Activated CD8-positive, alpha-beta T cell treated with anti-CD3 and anti-CD28 coated beads, Interleukin-2, amount 10 ng/mL, durations not matched to agents 7 days and 5 days (primary cell): ENCODE results near the gene DCAKD. TPM values are rescaled to one million over a fixed set of nuclear protein-coding genes. Genes with fewer than 3 reads are reported as not detected.
"Not testable (repeated sequence)": the region's sequence is repeated elsewhere in the genome, so short reads cannot be mapped to it uniquely, and the experiment has no call there.

Experiments
- ATAC-seq: fragments of 150-1000 bp; cut with Tn5 transposase; one replicate; pipeline ENCODE4 v1.10.0; 2021; ENCODE audit warnings: moderate library complexity
- CTCF ChIA-PET: fragments of 350-600 bp; sonication (Branson Sonifier 250); formaldehyde crosslinking; loops from one replicate; lab custom pipeline; 2021; ENCODE audit warnings: antibody characterized with exemption; lab: Charles Lee
- POLR2A ChIA-PET: fragments of 350-600 bp; sonication (Branson Sonifier 250); formaldehyde crosslinking; loops from one replicate; lab custom pipeline; 2021; ENCODE audit warnings: antibody characterized with exemption; lab: Charles Lee
- DNase-seq: peaks from one replicate; pipeline ENCODE4 v3.0.0-alpha.2; 2020
- H3K27ac Mint-ChIP-seq: one replicate; pipeline ENCODE4 v1.8.0; 2021; ENCODE audit warnings: mild to moderate bottlenecking, mixed read lengths
- H3K27me3 Mint-ChIP-seq: one replicate; pipeline ENCODE4 v1.8.0; 2021; ENCODE audit warnings: low read depth, mixed read lengths
- H3K36me3 Mint-ChIP-seq: one replicate; pipeline ENCODE4 v1.8.0; 2021; ENCODE audit warnings: low read depth, mixed read lengths
- H3K4me1 Mint-ChIP-seq: one replicate; pipeline ENCODE4 v1.8.0; 2021; ENCODE audit warnings: low read depth, mixed read lengths
- H3K4me3 Mint-ChIP-seq: one replicate; pipeline ENCODE4 v1.8.0; 2021; ENCODE audit warnings: mild to moderate bottlenecking, mixed read lengths
- H3K9me3 Mint-ChIP-seq: one replicate; pipeline ENCODE4 v1.8.0; 2022; ENCODE audit warnings: mixed read lengths; ENCODE audit not compliant: insufficient read depth
- total RNA-seq, 2 experiments: library from RNA; stranded (reverse); gene quantifications; one replicate each; pipeline ENCODE4 v1.2.3, GENCODE V29; 2021

Gene DCAKD
- total RNA-seq, 2 experiments from 2014 or later = 32.9 to 33.7 TPM

DNA sequence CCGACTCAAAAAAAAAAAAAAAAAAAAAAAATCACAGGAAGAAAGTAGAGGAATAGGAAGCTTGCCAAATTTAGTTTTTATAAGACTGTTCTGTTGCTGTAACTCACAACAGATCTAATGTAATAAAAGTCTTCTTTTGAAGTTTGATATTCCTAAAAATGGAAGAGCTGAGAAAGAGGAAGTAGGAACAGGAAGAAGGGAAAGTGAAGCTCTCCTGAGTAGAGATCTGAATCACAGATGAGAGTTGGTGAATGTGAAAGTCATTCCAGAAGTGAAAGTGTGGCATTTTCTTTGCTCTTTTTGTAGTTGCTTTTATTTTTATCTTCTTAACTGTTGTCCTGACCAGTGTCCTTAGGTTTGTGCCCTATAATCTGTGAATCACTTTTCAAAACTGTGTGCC, 11.8 kb upstream of the DCAKD start:
- ATAC-seq (no peak), DNase-seq (no peak)
- Mint-ChIP-seq H3K36me3 (peaks cover 29% of the 10 kb centered on the region), H3K4me3 (peak overlapping the region; percentile 90), H3K27me3 (no peaks in the 10 kb centered on the region), H3K27ac (peak overlapping the region; percentile 34), H3K9me3 (no peaks in the 10 kb centered on the region), H3K4me1 (peaks cover 42% of the 10 kb centered on the region)
- ChIA-PET CTCF (interaction anchor here (1.0 to 5.6 kb wide), 4 partner anchors 12 to 72 kb away, joined by 4 to 22 read pairs (median 8); partner anchors contain the start of genes ACBD4 and DCAKD), POLR2A (interaction anchor here (0.7 to 0.8 kb wide), 2 partner anchors 11 to 13 kb away, joined by 3 to 4 read pairs; no protein-coding TSS in a partner anchor)

DNA sequence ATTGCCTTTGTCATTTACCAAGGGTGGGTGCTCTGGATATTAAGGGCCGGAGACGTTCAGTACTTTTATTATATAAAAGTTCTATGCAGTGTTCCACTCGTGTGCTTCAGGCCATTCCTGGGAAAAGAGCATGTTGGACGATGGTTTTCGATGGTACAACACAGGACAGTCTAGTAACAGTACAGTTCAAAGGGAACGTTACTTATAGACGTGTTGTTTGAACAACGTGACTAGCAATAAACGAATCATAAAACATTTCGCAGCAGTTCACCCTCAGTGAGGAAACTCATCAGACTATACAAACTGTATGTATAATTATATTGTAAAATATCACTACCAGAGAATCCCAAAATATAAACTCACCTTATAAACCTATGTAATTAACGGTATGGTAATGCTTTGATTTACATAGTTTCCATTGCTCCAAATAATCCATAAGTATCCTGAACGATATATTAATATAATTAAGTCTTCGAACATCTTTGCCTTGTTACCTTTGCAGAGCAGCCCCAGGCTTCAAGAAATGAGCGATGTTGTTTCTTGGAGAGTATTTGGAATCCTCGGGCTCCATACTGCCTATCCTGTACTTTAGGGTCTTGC, 10.3 kb upstream of the DCAKD start:
- no peak for DNase-seq
- ATAC-seq = no peak
- Mint-ChIP-seq H3K4me3 (peak overlapping the region; percentile 90), H3K36me3 (peaks cover 19% of the 10 kb centered on the region), H3K4me1 (peaks cover 36% of the 10 kb centered on the region), H3K9me3 (no peaks in the 10 kb centered on the region), H3K27me3 (no peaks in the 10 kb centered on the region), H3K27ac (peak overlapping the region; percentile 96)
- CTCF ChIA-PET = interaction anchor here (0.7 to 3.4 kb wide), 9 partner anchors 10 to 157 kb away, joined by 3 to 18 read pairs (median 4); partner anchors contain the start of genes ACBD4, DCAKD and PLCD3
- POLR2A ChIA-PET = interaction anchor here (0.8 to 3.5 kb wide), 12 partner anchors 9 to 284 kb away, joined by 3 to 71 read pairs (median 4); partner anchors contain the start of genes ACBD4, DCAKD, EFTUD2 and HEXIM1

DNA sequence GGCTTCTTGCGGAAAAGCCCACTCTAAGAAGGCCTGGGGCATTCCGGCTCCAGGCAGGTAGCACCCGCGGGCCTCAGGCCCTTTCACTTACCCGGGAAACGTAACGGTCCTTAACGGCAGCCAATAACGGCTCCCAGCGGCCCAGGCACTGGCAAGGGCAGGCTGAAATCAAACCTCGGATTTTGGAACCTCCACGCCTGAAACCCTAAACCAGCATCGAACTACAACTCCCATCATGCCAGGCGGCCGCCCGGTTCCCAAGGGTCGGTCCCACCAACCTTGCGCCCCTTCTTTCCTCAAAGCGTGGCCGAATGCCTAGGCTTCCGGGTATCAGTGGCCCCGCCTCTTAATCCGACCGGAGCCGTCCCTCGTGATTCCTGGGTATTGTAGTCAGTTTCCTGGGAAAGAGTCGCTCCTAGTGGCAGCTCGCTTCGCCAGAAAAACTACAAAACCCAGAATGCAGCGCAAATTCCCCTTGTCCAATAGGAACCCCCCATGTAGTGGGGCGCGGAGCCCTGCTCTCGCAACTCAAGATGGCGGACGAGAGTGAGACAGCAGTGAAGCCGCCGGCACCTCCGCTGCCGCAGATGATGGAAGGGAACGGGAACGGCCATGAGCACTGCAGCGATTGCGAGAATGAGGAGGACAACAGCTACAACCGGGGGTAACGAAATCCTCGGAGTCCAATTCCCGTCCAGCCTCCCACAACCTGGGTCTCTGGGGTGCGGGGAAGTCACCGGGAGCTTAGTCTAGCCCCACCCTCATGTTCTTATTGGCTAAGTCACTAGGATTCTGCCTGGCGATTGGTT, 9.6 kb upstream of the DCAKD start, which contains the start of gene NMT1:
NMT1 (plus strand) TSS at position 521 of the 809 bp plus-strand sequence; CDS start at position 534, 13 bp downstream.
- peak; percentile 93 for ATAC-seq
- POLR2A ChIA-PET = interaction anchor here (0.6 to 3.5 kb wide), 16 partner anchors 10 to 413 kb away, joined by 3 to 71 read pairs (median 4); partner anchors contain the start of genes ACBD4, DCAKD, EFTUD2 and HEXIM1
- Mint-ChIP-seq H3K27me3 (no peaks in the 10 kb centered on the region), H3K36me3 (peaks cover 19% of the 10 kb centered on the region), H3K9me3 (no peaks in the 10 kb centered on the region), H3K4me3 (peak within 1 kb of the TSS; percentile 90), H3K4me1 (peaks cover 35% of the 10 kb centered on the region), H3K27ac (peak within 1 kb of the TSS; percentile 96)
- CTCF ChIA-PET = interaction anchor here (0.6 to 3.4 kb wide), 11 partner anchors 11 to 282 kb away, joined by 3 to 18 read pairs (median 3); partner anchors contain the start of genes ACBD4, DCAKD and PLCD3
- peak; percentile 99 for DNase-seq

DNA sequence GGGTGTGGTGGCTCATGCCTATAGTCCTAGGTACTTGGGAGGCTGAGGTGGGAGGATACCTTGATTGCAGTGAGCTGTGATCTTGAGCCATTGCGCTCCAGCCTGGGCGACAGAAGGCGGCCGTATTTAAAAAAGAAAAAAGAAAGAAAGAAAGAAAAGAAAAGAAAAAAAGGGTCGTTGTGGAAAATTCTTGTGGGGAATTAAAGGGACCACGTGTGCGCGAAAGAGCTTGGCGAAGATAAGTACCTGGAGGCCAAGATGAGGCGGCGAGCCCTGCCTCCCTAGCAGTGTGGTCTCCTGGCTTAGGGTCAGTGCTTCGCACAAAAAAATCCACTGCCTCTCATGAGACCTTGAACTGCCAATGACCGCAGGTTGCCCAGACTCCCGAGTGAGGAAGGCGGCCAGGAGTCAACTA, 9.0 kb upstream of the DCAKD start:
- Mint-ChIP-seq H3K36me3 (peaks cover 22% of the 10 kb centered on the region), H3K27ac (peak overlapping the region; percentile 96), H3K4me3 (peak overlapping the region; percentile 90), H3K27me3 (no peaks in the 10 kb centered on the region), H3K4me1 (peaks cover 38% of the 10 kb centered on the region), H3K9me3 (no peaks in the 10 kb centered on the region)
- POLR2A ChIA-PET = interaction anchor here (0.6 to 3.5 kb wide), 12 partner anchors 9 to 524 kb away, joined by 3 to 71 read pairs (median 4); partner anchors contain the start of genes DCAKD, EFTUD2 and HEXIM1
- CTCF ChIA-PET = interaction anchor here (0.6 to 3.4 kb wide), 7 partner anchors 10 to 281 kb away, joined by 3 to 18 read pairs (median 4); partner anchors contain the start of genes ACBD4, DCAKD and PLCD3
- no peak for DNase-seq
- no peak for ATAC-seq

DNA sequence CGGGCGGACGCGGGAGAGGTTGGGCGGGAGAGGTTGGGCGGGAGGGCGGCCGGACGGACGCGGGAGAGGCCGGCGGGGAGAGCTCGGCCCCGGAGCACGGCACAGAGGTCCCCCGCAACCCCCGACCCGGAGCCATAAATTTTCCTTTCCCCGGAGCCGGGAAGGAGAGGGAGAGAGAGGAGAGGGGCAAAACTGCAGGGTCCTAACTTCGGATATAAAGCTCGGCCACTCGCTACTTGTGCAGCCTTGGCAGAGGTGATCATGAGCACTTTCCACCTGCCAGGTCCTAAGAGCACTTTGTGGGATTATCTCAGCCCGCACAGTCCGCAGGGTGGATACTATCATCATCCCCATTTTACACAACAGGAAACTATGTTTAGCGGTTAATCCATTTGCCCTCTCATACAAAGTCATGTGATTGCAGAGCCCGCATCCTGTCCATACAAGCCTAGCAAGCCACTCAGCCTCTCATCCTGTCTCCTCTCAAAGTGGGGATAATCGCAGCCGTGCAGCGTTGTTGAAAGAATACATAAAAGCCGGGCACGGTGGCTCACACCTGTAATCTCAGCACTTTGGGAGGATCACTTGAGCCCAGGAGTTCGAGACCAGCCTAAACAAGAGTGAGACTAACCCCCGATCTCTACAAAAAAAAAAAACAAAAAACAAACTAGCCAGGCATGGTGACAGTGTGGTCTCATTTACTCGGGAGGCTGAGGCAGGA, 780 bp upstream of the DCAKD start:
- ChIA-PET CTCF (no interaction called here), POLR2A (interaction anchor here (0.6 to 4.7 kb wide), 4 partner anchors 9 to 171 kb away, joined by 3 to 71 read pairs (median 6); partner anchors contain the start of genes KIF18B and NMT1)
- Mint-ChIP-seq H3K36me3 (peaks cover 27% of the 10 kb centered on the region), H3K4me1 (peaks cover 43% of the 10 kb centered on the region), H3K27ac (peak overlapping the region; percentile 97), H3K4me3 (peak overlapping the region; percentile 80), H3K9me3 (no peaks in the 10 kb centered on the region), H3K27me3 (no peaks in the 10 kb centered on the region)
- ATAC-seq = peak; percentile 28
- peak; percentile 84 for DNase-seq

DNA sequence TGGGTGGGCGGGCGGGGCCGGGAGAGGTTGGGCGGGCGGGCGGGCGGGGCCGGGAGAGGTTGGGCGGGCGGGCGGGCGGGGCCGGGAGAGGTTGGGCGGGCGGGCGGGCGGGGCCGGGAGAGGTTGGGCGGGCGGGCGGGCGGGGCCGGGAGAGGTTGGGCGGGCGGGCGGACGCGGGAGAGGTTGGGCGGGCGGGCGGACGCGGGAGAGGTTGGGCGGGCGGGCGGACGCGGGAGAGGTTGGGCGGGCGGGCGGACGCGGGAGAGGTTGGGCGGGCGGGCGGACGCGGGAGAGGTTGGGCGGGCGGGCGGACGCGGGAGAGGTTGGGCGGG, 254 bp upstream of the DCAKD start:
- H3K27me3 Mint-ChIP-seq, H3K9me3 Mint-ChIP-seq, DNase-seq, ATAC-seq: not testable (repeated sequence)
- peaks cover 27% of the 10 kb centered on the region for H3K36me3 Mint-ChIP-seq
- peak overlapping the region; percentile 96 for H3K27ac Mint-ChIP-seq
- H3K4me3 Mint-ChIP-seq = peak overlapping the region; percentile 97
- ChIA-PET CTCF (interaction anchor here (1.2 to 2.8 kb wide), 5 partner anchors 8 to 84 kb away, joined by 4 to 23 read pairs (median 18); partner anchors contain the start of genes ACBD4 and NMT1), POLR2A (interaction anchor here (0.6 to 4.7 kb wide), 5 partner anchors 9 to 171 kb away, joined by 3 to 71 read pairs (median 4); partner anchors contain the start of genes KIF18B and NMT1)
- peaks cover 48% of the 10 kb centered on the region for H3K4me1 Mint-ChIP-seq

DNA sequence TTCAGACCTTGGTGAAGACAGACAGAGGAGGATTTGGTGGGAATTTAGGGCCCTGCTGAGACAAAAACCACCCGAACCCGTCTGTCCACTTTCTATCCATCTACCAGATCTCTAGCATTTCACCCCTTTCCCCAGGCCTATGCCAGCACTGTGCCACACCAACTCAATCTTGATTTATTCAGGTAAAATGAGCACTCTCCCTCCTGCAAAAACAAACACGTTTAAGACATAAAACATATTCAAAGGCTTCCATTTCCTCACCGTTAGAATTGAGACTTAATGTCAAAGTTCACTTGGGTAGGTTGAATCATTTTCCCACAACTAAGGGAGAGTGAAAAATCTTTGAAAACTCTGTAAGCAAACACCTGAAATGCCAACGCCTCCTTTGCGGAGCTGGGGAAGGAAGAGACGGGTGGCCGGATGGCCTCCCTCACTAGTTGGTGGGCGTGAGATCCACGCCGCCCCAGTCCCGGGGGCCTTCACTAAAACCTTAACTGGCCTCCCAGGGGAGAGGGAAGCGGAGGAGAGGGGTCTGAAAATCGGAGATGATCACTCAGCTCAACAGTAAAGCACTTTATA, 862 bp downstream of the DCAKD start:
- peak; percentile 21 for ATAC-seq
- peak overlapping the region; percentile 97 for H3K4me3 Mint-ChIP-seq

DNA sequence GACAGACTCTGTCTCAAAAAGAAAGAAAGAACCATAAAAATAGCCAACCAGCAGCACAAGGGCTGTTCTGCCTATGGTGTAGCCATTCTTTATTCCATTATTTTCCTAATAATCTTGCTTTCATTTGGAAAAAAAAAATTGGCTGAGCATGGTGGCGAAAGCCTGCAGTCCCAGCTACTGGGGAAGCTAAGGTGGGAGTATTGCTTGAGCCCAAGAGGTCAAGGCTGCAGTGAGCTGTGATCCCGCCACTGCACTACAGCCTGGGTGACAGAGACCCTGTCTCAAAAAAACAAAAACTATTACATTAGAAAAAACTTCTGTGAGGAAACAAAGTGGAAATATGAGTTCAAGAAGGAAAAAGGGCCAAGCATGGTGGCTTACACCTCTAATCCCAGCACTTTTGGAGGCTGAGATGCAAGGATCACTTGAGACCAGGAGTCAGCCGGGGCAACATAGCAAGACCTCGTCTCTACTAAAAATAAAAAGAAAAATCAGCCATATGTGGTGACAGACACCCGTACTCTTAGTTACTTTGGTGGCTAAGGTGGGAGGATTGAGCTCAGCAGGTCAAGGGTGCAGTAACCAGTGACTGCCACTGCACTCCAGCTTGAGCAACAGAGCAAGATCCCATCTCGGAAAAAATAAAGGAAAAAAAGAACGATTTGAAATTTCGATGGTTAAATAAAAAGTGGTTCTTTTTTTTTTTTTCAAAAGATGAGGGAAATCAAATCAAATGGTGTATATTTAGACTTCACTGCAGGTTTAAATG, 2.5 kb downstream of the DCAKD start:
- ChIA-PET POLR2A (interaction anchor here (1.0 to 4.7 kb wide), 2 partner anchors 12 to 1656 kb away, joined by 4 to 71 read pairs; partner anchors contain the start of gene NMT1), CTCF (interaction anchor here (0.6 to 5.8 kb wide), 18 partner anchors 8 to 1041 kb away, joined by 3 to 40 read pairs (median 4); partner anchors contain the start of genes ACBD4, HEXIM2 and NMT1)
- H3K4me1 Mint-ChIP-seq = peaks cover 42% of the 10 kb centered on the region
- H3K9me3 Mint-ChIP-seq = no peaks in the 10 kb centered on the region
- no peaks in the 10 kb centered on the region for H3K27me3 Mint-ChIP-seq
- ATAC-seq = no peak
- H3K36me3 Mint-ChIP-seq = peaks cover 20% of the 10 kb centered on the region
- peak overlapping the region; percentile 59 for H3K4me3 Mint-ChIP-seq
- H3K27ac Mint-ChIP-seq = peak overlapping the region; percentile 61
- DNase-seq = no peak

More for the DNA sequence above, 862 bp downstream of the DCAKD start:
- POLR2A ChIA-PET = interaction anchor here (0.6 to 4.7 kb wide), 12 partner anchors 10 to 275 kb away, joined by 3 to 71 read pairs (median 4); partner anchors contain the start of genes HEXIM1, HEXIM2, KIF18B and NMT1
- no peaks in the 10 kb centered on the region for H3K9me3 Mint-ChIP-seq
- CTCF ChIA-PET = interaction anchor here (1.0 to 5.8 kb wide), 12 partner anchors 9 to 161 kb away, joined by 3 to 40 read pairs (median 8); partner anchors contain the start of genes ACBD4, HEXIM1, NMT1 and PLCD3
- H3K36me3 Mint-ChIP-seq = peaks cover 28% of the 10 kb centered on the region
- H3K27ac Mint-ChIP-seq = peak overlapping the region; percentile 96
- no peaks in the 10 kb centered on the region for H3K27me3 Mint-ChIP-seq
- H3K4me1 Mint-ChIP-seq = peaks cover 49% of the 10 kb centered on the region
- DNase-seq = peak; percentile 51

DNA sequence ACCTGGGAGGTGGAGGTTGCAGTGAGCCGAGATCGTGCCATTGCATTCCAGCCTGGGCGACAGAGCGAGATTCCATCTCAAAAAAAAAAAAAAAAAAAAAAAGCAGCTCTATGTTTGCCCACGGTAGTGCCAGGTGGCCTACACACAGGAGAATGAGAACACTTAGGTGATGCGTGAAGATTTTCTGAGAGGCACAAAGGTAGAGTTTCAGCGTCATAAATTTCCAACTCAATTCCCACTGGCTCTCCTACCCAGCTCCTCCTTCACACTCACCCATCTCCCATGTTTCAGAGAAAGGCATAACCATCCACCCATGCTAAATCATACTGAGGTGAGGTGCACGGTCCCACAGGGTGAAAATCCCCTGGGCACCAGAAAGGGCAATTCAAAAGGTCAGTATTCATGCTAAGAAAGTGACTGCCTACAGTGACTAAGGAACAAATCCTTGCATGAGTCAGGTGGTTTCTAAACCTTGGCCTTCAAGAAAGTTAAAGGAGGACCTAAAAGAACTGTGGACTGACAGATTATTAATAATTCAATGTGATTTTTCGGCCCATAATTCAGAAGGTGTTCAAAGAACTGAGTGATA, 4.8 kb downstream of the DCAKD start:
- Mint-ChIP-seq H3K9me3 (no peaks in the 10 kb centered on the region), H3K27me3 (no peaks in the 10 kb centered on the region), H3K4me1 (peaks cover 36% of the 10 kb centered on the region), H3K36me3 (peaks cover 20% of the 10 kb centered on the region), H3K27ac (no peak overlapping the region), H3K4me3 (no peak overlapping the region)
- CTCF ChIA-PET = interaction anchor here (0.8 to 5.8 kb wide), 3 partner anchors 26 to 168 kb away, joined by 3 to 40 read pairs (median 9); partner anchors contain the start of gene ACBD4
- POLR2A ChIA-PET = interaction anchor here (1.6 kb wide), 1 partner anchor 15 kb away, joined by 5 read pairs; the partner anchor contains the start of gene NMT1
- ATAC-seq (no peak), DNase-seq (no peak)
